K562 (cell line): ENCODE results near the gene ERI2. TPM values are rescaled to one million over a fixed set of nuclear protein-coding genes. Genes with fewer than 3 reads are reported as not detected.

Experiments used
- ATAC-seq: fragments of 200-7000 bp; cut with Tn5 transposase; 3 replicates; pipeline ENCODE4 v1.9.1; 2020; ENCODE audit warnings: moderate library complexity
- BruUV-seq: library from RNA; stranded (reverse); fragments of 400-500 nt; replicated peaks from 2 replicates; lab custom pipeline; 2021; lab: Mats Ljungman, UMichigan
- CTCF ChIA-PET: fragments of 300-600 bp; formaldehyde crosslinking; extraction: SDS; loops from one replicate; lab custom pipeline; 2021; ENCODE audit warnings: low intra/inter-chr PET ratio; lab: Yijun Ruan, JAX
- POLR2A ChIA-PET: fragments of 300-600, 350-650 bp; sonication (Branson Sonifier 250); formaldehyde crosslinking; extraction: SDS; loops from one replicate; lab custom pipeline; 2021; ENCODE audit warnings: antibody characterized with exemption, inconsistent platforms; lab: Yijun Ruan, JAX
- DNase-seq, 4 experiments: peaks; one replicate each; pipeline versions ENCODE4 v3.0.0 to v3.0.0-alpha.2; 2011 to 2018; ENCODE audit warnings: low spot score in 3 of 4, mixed read lengths in 3 of 4; ENCODE audit errors: extremely low read depth in 1 of 4
- FAIRE-seq: peaks from 2 replicates; lab custom pipeline; 2011; peaks lifted over from hg19 to GRCh38; lab: Jason Lieb, UNC
- H2AFZ ChIP-seq: 2 replicates; pipeline ENCODE4 v1.6.0; 2011; ENCODE audit warnings: low read depth, low read length, control low read depth, inconsistent platforms
- H3K27ac ChIP-seq: fragments of 200-600 bp; 3 replicates; pipeline ENCODE4 v1.8.0; 2011; ENCODE audit warnings: low read depth, mild to moderate bottlenecking, control low read depth, inconsistent platforms, low read length, moderate library complexity, mixed read lengths; ENCODE audit errors: extremely low read depth
- H3K27me3 ChIP-seq, 2 experiments: fragments of 300-600 bp in 1 of 2; 2 replicates in 1 of 2; 3 replicates in 1 of 2; pipeline versions ENCODE4 v1.6.0 to v1.8.0; 2011; ENCODE audit warnings: inconsistent platforms in 2 of 2, low read length in 2 of 2, mild to moderate bottlenecking in 1 of 2, mixed read lengths in 1 of 2, moderate library complexity in 1 of 2; ENCODE audit not compliant: control insufficient read depth in 2 of 2, insufficient read depth in 2 of 2
- H3K36me3 ChIP-seq: fragments of 300-600 bp; 3 replicates; pipeline ENCODE4 v1.8.0; 2011; ENCODE audit warnings: mild to moderate bottlenecking, low read length, inconsistent platforms; ENCODE audit not compliant: control insufficient read depth, insufficient read depth
- H3K4me1 ChIP-seq, 2 experiments: fragments of 200-600 bp in 1 of 2; replicated peaks in 1 of 2; 2 replicates in 1 of 2; 3 replicates in 1 of 2; pipeline versions ENCODE4 v1.5.1 to v1.8.0; 2011; ENCODE audit warnings: inconsistent platforms in 2 of 2, low read length in 2 of 2, mild to moderate bottlenecking in 1 of 2, mixed read lengths in 1 of 2, moderate library complexity in 1 of 2; ENCODE audit not compliant: control insufficient read depth in 2 of 2, insufficient read depth in 2 of 2
- H3K4me2 ChIP-seq: 2 replicates; pipeline ENCODE4 v1.6.1; 2011; ENCODE audit warnings: low read length, control low read depth, inconsistent platforms, mixed read lengths; ENCODE audit not compliant: insufficient read depth
- H3K4me3 ChIP-seq: fragments of 200-600 bp; sonication (generic), shearing (Covaris generic); 2 replicates; pipeline ENCODE4 v1.5.1; 2016; ENCODE audit warnings: control low read depth, inconsistent platforms
- H3K79me2 ChIP-seq: fragments of 200-600 bp; 3 replicates; pipeline ENCODE4 v1.8.0; 2011; ENCODE audit warnings: low read length, inconsistent platforms; ENCODE audit not compliant: control insufficient read depth, insufficient read depth
- H3K9ac ChIP-seq, 2 experiments: 2 replicates each; pipeline versions ENCODE4 v1.6.0 to v1.6.1; 2011; ENCODE audit warnings: low read depth in 2 of 2, low read length in 2 of 2, control low read depth in 1 of 2, inconsistent platforms in 1 of 2, mild to moderate bottlenecking in 1 of 2, mixed read lengths in 1 of 2; ENCODE audit not compliant: insufficient read depth in 1 of 2
- H3K9me1 ChIP-seq: one replicate; pipeline ENCODE4 v1.6.0; 2011; ENCODE audit warnings: inconsistent platforms, mild to moderate bottlenecking, low read length, moderate library complexity; ENCODE audit not compliant: control insufficient read depth, insufficient read depth
- H3K9me3 ChIP-seq: replicated peaks from 2 replicates; pipeline ENCODE4 v1.5.1; 2011; ENCODE audit warnings: low read depth, low read length, inconsistent platforms; ENCODE audit not compliant: control insufficient read depth, insufficient read depth
- H4K20me1 ChIP-seq: replicated peaks from 2 replicates; pipeline ENCODE4 v1.6.1; 2011; ENCODE audit warnings: low read length, inconsistent platforms, mixed read lengths; ENCODE audit not compliant: control insufficient read depth, insufficient read depth
- CBFA2T3 ChIP-seq: fragments of 450-650 bp; IDR thresholded peaks from 2 replicates; pipeline ENCODE4 v1.6.1; 2017
- JUND ChIP-seq, 2 experiments: IDR thresholded peaks; 2 replicates in 1 of 2; 3 replicates in 1 of 2; pipeline ENCODE4 v1.6.1; 2011; ENCODE audit warnings: borderline replicate concordance in 2 of 2, low read depth in 2 of 2, low read length in 2 of 2, improper control_type of control experiment in 1 of 2, missing biosample characterization in 1 of 2, missing genetic modification characterization in 1 of 2, missing genetic modification reagents in 1 of 2
- MBD2 ChIP-seq: sonication (generic); IDR thresholded peaks from 2 replicates; pipeline ENCODE4 v1.6.1; 2016; ENCODE audit warnings: low read depth, borderline replicate concordance
- WGBS: fragments of 100-300 bp; shearing (Covaris generic); methylation state at CpG from one replicate; pipeline ENCODE4 v1.1.6; 2016; ENCODE audit warnings: low coverage, mixed read lengths; ENCODE audit not compliant: insufficient coverage; ENCODE audit errors: missing lambda C conversion rate; 5-methylcytosine and 5-hydroxymethylcytosine counted together
- in situ Hi-C: fragments of 300-500 bp; cut with MboI; formaldehyde crosslinking; loops from 4 replicates; pipeline ENCODE4 v1.15.0; 2018; ENCODE audit warnings: inconsistent platforms, mixed read lengths
- intact Hi-C: fragments of 100-400 bp; cut with micrococcal nuclease; formaldehyde crosslinking; loops from 2 replicates; pipeline ENCODE4 v1.14.2; 2022
- polyA plus RNA-seq, 8 experiments: library from polyadenylated mRNA; depleted of rRNA in 4 of 8; stranded (reverse) in 5 of 8; unstranded in 3 of 8; fragments of >200 nt; fragmentation: Nextera tagmentation in 2 of 8; fragmentation: Illumina TruSeq in 1 of 8; extraction: Ambion mirVana in 2 of 8; extraction: Trizol in 1 of 8; gene quantifications; 2 replicates each; pipeline versions ENCODE4 v1.2.1 to v1.2.3, GENCODE V29; 2011 to 2014; ENCODE audit warnings: inconsistent platforms in 1 of 8, missing spikeins in 1 of 8
- total RNA-seq, 7 experiments: library from RNA; depleted of rRNA in 6 of 7; stranded (reverse); fragments of >200 nt in 6 of 7; fragmentation: Illumina TruSeq in 2 of 7; extraction: Trizol in 2 of 7; gene quantifications; 2 replicates each; pipeline versions ENCODE4 v1.2.1 to v1.2.3, GENCODE V29; 2011 to 2021; ENCODE audit warnings: low replicate concordance in 1 of 7
- TF ChIP-seq, protein P1 (sequence below), 3 experiments: IDR thresholded peaks in 2 of 3; conservative IDR thresholded peaks in 1 of 3; 2 replicates each; pipeline ENCODE4 v1.5.1; 2011 to 2012; ENCODE audit warnings: low read length in 3 of 3, mild to moderate bottlenecking in 3 of 3, control low read depth in 2 of 3, improper control_type of control experiment in 1 of 3, inconsistent platforms in 1 of 3, low read depth in 1 of 3, mixed read lengths in 1 of 3, moderate library complexity in 1 of 3; ENCODE audit not compliant: insufficient read depth in 2 of 3

Gene ERI2
- total and polyA plus RNA-seq, 9 of the 15 experiments (the other 6 are each of a cell fraction or from before 2014, with no cell fraction given): 23.3 to 57.0 (median 48.1) TPM

DNA sequence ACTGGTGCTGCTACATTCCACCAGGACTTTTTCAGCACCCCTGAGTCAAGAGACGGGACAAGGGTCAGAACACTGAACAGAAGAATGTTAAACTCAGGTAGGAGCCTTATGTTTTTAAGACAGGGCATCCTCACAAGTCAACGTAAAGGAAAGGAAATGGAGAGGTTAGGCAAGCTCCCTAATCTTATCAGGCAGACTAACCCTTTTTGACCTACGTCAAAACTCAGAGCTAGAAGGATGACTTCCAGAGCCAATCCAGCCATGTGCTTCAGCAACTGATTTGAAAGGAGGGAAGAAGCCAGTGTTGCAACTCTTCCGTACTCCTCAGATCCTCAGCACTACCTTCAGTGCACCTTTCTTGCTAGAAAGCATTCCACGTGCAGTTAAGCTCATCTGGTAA is 46.9 kb upstream of the ERI2 start:
- Histone ChIP-seq H3K79me2 (no peaks in the 10 kb centered on the region), H3K4me2 (no peak overlapping the region), H3K9ac (no peak overlapping the region), H3K27me3 (no peaks in the 10 kb centered on the region), H3K4me1 (no peaks in the 10 kb centered on the region; a peak in 1 of 5 replicates), H3K4me3 (no peak overlapping the region), H4K20me1 (no peaks in the 10 kb centered on the region), H3K9me1 (no peaks in the 10 kb centered on the region), H3K27ac (no peak overlapping the region), H3K36me3 (peaks cover 16% of the 10 kb centered on the region; the same call in 1 of the 3 replicates), H3K9me3 (no peaks in the 10 kb centered on the region), H2AFZ (no peak overlapping the region)
- DNase-seq: no peak
- intact Hi-C loops: loop anchor here (5.0 to 10.0 kb wide), 3 partner anchors 49 to 452 kb away; partner anchors contain the start of genes DCUN1D3 and LYRM1
- FAIRE-seq: no peak
- in situ Hi-C loops: loop anchor here (5.0 kb wide), 1 partner anchor 234 kb away; no protein-coding TSS in a partner anchor
- no peak for TF ChIP-seq MBD2
- TF ChIP-seq CBFA2T3: peak; percentile 18; the same call in 1 of the 2 replicates
- ChIA-PET POLR2A (interaction anchor here (1.5 to 1.6 kb wide), 2 partner anchors 13 to 14 kb away, joined by 4 to 6 read pairs; no protein-coding TSS in a partner anchor), CTCF (no interaction called here)
- WGBS: 51% methylated on average over 5 of the region's 5 CpGs
- BruUV-seq: no TSS peak
- no peak for ATAC-seq

GRCh38 chr16:20851601-20852000 is 45.3 kb upstream of the ERI2 start:
- 76% methylated on average over 2 of the region's 2 CpGs for WGBS
- CTCF ChIA-PET: interaction anchor here (1.1 kb wide), 1 partner anchor 96 kb away, joined by 3 read pairs; no protein-coding TSS in a partner anchor
- POLR2A ChIA-PET: interaction anchor here (1.2 kb wide), 1 partner anchor 26 kb away, joined by 3 read pairs; no protein-coding TSS in a partner anchor
- no TSS peak for BruUV-seq
- Histone ChIP-seq H3K79me2 (no peaks in the 10 kb centered on the region), H3K4me3 (no peak overlapping the region), H3K4me2 (no peak overlapping the region), H3K27me3 (no peaks in the 10 kb centered on the region), H3K9me1 (no peaks in the 10 kb centered on the region), H4K20me1 (no peaks in the 10 kb centered on the region), H3K27ac (no peak overlapping the region), H3K9me3 (no peaks in the 10 kb centered on the region), H3K4me1 (no peaks in the 10 kb centered on the region; a peak in 1 of 5 replicates), H2AFZ (no peak overlapping the region), H3K9ac (no peak overlapping the region), H3K36me3 (peaks cover 21% of the 10 kb centered on the region; the same call in 2 of the 3 replicates)
- DNase-seq: no peak
- ATAC-seq: no peak
- in situ Hi-C loops (loop anchor here (5.0 kb wide), 1 partner anchor 236 kb away; no protein-coding TSS in a partner anchor), intact Hi-C loops (loop anchor here (2.0 to 10.0 kb wide), 4 partner anchors 51 to 453 kb away; partner anchors contain the start of genes DCUN1D3 and LYRM1)
- no peak for FAIRE-seq
- TF ChIP-seq, protein P1, sequence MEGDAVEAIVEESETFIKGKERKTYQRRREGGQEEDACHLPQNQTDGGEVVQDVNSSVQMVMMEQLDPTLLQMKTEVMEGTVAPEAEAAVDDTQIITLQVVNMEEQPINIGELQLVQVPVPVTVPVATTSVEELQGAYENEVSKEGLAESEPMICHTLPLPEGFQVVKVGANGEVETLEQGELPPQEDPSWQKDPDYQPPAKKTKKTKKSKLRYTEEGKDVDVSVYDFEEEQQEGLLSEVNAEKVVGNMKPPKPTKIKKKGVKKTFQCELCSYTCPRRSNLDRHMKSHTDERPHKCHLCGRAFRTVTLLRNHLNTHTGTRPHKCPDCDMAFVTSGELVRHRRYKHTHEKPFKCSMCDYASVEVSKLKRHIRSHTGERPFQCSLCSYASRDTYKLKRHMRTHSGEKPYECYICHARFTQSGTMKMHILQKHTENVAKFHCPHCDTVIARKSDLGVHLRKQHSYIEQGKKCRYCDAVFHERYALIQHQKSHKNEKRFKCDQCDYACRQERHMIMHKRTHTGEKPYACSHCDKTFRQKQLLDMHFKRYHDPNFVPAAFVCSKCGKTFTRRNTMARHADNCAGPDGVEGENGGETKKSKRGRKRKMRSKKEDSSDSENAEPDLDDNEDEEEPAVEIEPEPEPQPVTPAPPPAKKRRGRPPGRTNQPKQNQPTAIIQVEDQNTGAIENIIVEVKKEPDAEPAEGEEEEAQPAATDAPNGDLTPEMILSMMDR (IDR thresholded peaks at IDR 0.05 in 2 of 3, conservative IDR thresholded peaks at IDR 0.05 in 1 of 3; ENCODE audit: insufficient read depth in 2 of 3, low read depth in 1 of 3, low read length in 3 of 3): 0 out of 6 replicates have a peak, but pooled peaks of 1 of the 3 experiments have one; percentile 4
- TF ChIP-seq JUND (IDR thresholded peaks at IDR 0.05; ENCODE audit: borderline replicate concordance, low read depth, low read length): no peak
- no peak for TF ChIP-seq JUND (tag; IDR thresholded peaks at IDR 0.05; ENCODE audit: borderline replicate concordance, low read depth, low read length)
